CD14-positive monocyte (primary cell): ENCODE data around the gene SIPA1L3. TPM values are rescaled to one million over a fixed set of nuclear protein-coding genes. Genes with fewer than 3 reads are reported as not detected.
"Not testable (repeated sequence)": the region's sequence is repeated elsewhere in the genome, so short reads cannot be mapped to it uniquely, and the experiment has no call there.

Experiments used
- DNase-seq, 3 donors: peaks; one replicate each; pipeline ENCODE4 v3.0.0-alpha.2; 2011 to 2022
- H2AFZ ChIP-seq: 2 replicates; pipeline ENCODE4 v1.6.0; 2012; ENCODE audit warnings: mild to moderate bottlenecking, low read depth, low read length, inconsistent platforms; ENCODE audit not compliant: insufficient read depth, poor library complexity, severe bottlenecking
- H3K27ac ChIP-seq, 2 donors: 1 replicate in 1 of 2; 2 replicates in 1 of 2; pipeline ENCODE4 v1.5.1; 2012 to 2013; ENCODE audit warnings: low read length in 2 of 2, control low read depth in 1 of 2, inconsistent platforms in 1 of 2, low read depth in 1 of 2, mild to moderate bottlenecking in 1 of 2
- H3K27me3 ChIP-seq, 2 donors: one replicate each; pipeline versions ENCODE4 v1.6.0 to v1.6.1; 2011 to 2013; ENCODE audit warnings: low read length in 2 of 2; ENCODE audit not compliant: control insufficient read depth in 2 of 2, insufficient read depth in 2 of 2
- H3K36me3 ChIP-seq, 2 donors: replicated peaks in 1 of 2; 1 replicate in 1 of 2; 2 replicates in 1 of 2; pipeline versions ENCODE4 v1.5.1 to v1.6.1; 2012 to 2013; ENCODE audit warnings: low read length in 2 of 2, control low read depth in 1 of 2, inconsistent platforms in 1 of 2, mild to moderate bottlenecking in 1 of 2; ENCODE audit not compliant: insufficient read depth in 2 of 2, control insufficient read depth in 1 of 2
- H3K4me1 ChIP-seq, 2 donors: 1 replicate in 1 of 2; 2 replicates in 1 of 2; pipeline versions ENCODE4 v1.5.1 to v1.6.1; 2012 to 2013; ENCODE audit warnings: low read length in 2 of 2, control low read depth in 1 of 2, inconsistent platforms in 1 of 2, mild to moderate bottlenecking in 1 of 2, moderate library complexity in 1 of 2; ENCODE audit not compliant: insufficient read depth in 2 of 2, control insufficient read depth in 1 of 2
- H3K4me2 ChIP-seq: replicated peaks from 2 replicates; pipeline ENCODE3; 2012; ENCODE audit warnings: low read length, moderate library complexity, mild to moderate bottlenecking; ENCODE audit not compliant: poor library complexity, severe bottlenecking; ENCODE audit errors: extremely low read depth
- H3K4me3 ChIP-seq, 3 experiments: fragments of 200-600 bp in 1 of 3; sonication (generic) in 1 of 3; replicated peaks in 1 of 3; 1 replicate in 2 of 3; 2 replicates in 1 of 3; pipeline ENCODE4 v1.5.1; 2011 to 2013; ENCODE audit warnings: low read length in 3 of 3, mild to moderate bottlenecking in 3 of 3, control low read depth in 2 of 3, low read depth in 2 of 3, inconsistent platforms in 1 of 3, moderate library complexity in 1 of 3
- H3K79me2 ChIP-seq: 2 replicates; pipeline ENCODE4 v1.6.0; 2012; ENCODE audit warnings: mild to moderate bottlenecking, control low read depth, inconsistent platforms, low read length, moderate library complexity; ENCODE audit not compliant: insufficient read depth
- H3K9ac ChIP-seq: 2 replicates; pipeline ENCODE4 v1.6.0; 2017; ENCODE audit warnings: low read length, mild to moderate bottlenecking; ENCODE audit not compliant: insufficient read depth, poor library complexity, severe bottlenecking
- H3K9me3 ChIP-seq, 2 donors: replicated peaks in 1 of 2; 1 replicate in 1 of 2; 2 replicates in 1 of 2; pipeline versions ENCODE4 v1.5.1 to v1.6.1; 2012 to 2013; ENCODE audit warnings: low read length in 2 of 2, control low read depth in 1 of 2; ENCODE audit not compliant: control insufficient read depth in 1 of 2, insufficient read depth in 1 of 2
- H4K20me1 ChIP-seq: 2 replicates; pipeline ENCODE4 v1.6.0; 2012; ENCODE audit warnings: mild to moderate bottlenecking, low read length, control low read depth, moderate library complexity; ENCODE audit not compliant: insufficient read depth
- H3K27ac Mint-ChIP-seq, 7 donors: one replicate each; pipeline ENCODE4 v1.8.0; 2020; ENCODE audit warnings: mild to moderate bottlenecking in 7 of 7, mixed read lengths in 7 of 7, moderate library complexity in 6 of 7, inconsistent platforms in 2 of 7
- H3K27me3 Mint-ChIP-seq, 3 donors: one replicate each; pipeline ENCODE4 v1.8.0; 2021 to 2022; ENCODE audit warnings: low read depth in 3 of 3, mild to moderate bottlenecking in 3 of 3, mixed read lengths in 3 of 3, moderate library complexity in 3 of 3, inconsistent platforms in 1 of 3
- H3K36me3 Mint-ChIP-seq, 2 donors: one replicate each; pipeline ENCODE4 v1.8.0; 2020; ENCODE audit warnings: mixed read lengths in 2 of 2, inconsistent platforms in 1 of 2, mild to moderate bottlenecking in 1 of 2
- H3K4me1 Mint-ChIP-seq: one replicate; pipeline ENCODE4 v1.8.0; 2020; ENCODE audit warnings: mild to moderate bottlenecking, mixed read lengths
- H3K4me3 Mint-ChIP-seq, 2 donors: one replicate each; pipeline ENCODE4 v1.8.0; 2020; ENCODE audit warnings: mild to moderate bottlenecking in 2 of 2, mixed read lengths in 2 of 2, moderate library complexity in 1 of 2
- H3K9me3 Mint-ChIP-seq, 7 donors: one replicate each; pipeline ENCODE4 v1.8.0; 2020 to 2022; ENCODE audit warnings: mixed read lengths in 7 of 7, mild to moderate bottlenecking in 6 of 7, moderate library complexity in 6 of 7, inconsistent platforms in 2 of 7
- CTCF ChIP-seq: fragments of 200-600 bp; IDR thresholded peaks from one replicate; pipeline ENCODE4 v1.8.0; 2022; ENCODE audit warnings: antibody characterized with exemption, mild to moderate bottlenecking
- WGBS: methylation state at CpG from one replicate; pipeline ENCODE4 v1.1.5; 2013; ENCODE audit warnings: missing lambda C conversion rate; ENCODE audit not compliant: insufficient coverage; 5-methylcytosine and 5-hydroxymethylcytosine counted together
- intact Hi-C, 2 donors: fragments of 100-400 bp; cut with micrococcal nuclease; formaldehyde crosslinking; loops; one replicate each; pipeline versions ENCODE4 v1.15.0 to v1.15.1; 2023
- polyA plus RNA-seq, 3 donors: library from polyadenylated mRNA; depleted of rRNA in 1 of 3; unstranded in 2 of 3; stranded (reverse) in 1 of 3; fragments of 300-500 nt in 2 of 3; fragments of >200 nt in 1 of 3; fragmentation: Illumina TruSeq in 2 of 3; gene quantifications; 1 replicate in 2 of 3; 2 replicates in 1 of 3; pipeline ENCODE4 v1.2.3, GENCODE V29; 2012 to 2021

SIPA1L3 gene
- polyA plus RNA-seq, 3 donors, result 0.55 to 4.5 (median 0.99) TPM

GRCh38 chr19:37920591-37921450, 13.8 kb downstream of the SIPA1L3 start:
- peaks cover 27% of the 10 kb centered on the region for H4K20me1 ChIP-seq
- H3K27ac ChIP-seq, result no peak overlapping the region
- peaks cover 0 to 18% of the 10 kb centered on the region in 2 donors for H3K36me3 ChIP-seq
- no peak overlapping the region for H3K4me3 ChIP-seq
- no peak for TF ChIP-seq CTCF
- H3K9ac ChIP-seq, result no peak overlapping the region
- H3K4me3 Mint-ChIP-seq, result no peak overlapping the region
- no peaks in the 10 kb centered on the region for H3K9me3 ChIP-seq
- H3K9me3 Mint-ChIP-seq, result peaks cover 0 to 3% (median 0%) of the 10 kb centered on the region in 7 donors
- peaks cover 12% of the 10 kb centered on the region for H3K4me1 Mint-ChIP-seq
- DNase-seq, result no peak
- H3K79me2 ChIP-seq, result no peaks in the 10 kb centered on the region
- H2AFZ ChIP-seq, result no peak overlapping the region
- H3K4me2 ChIP-seq, result no peak overlapping the region
- H3K27ac Mint-ChIP-seq, result peak overlapping the region in 2 of 7 donors; percentile 63 to 75
- H3K4me1 ChIP-seq, result peaks cover 0 to 3% of the 10 kb centered on the region in 2 donors
- H3K27me3 ChIP-seq, result no peaks in the 10 kb centered on the region
- intact Hi-C loops, result no loop called here
- peaks cover 29 to 35% of the 10 kb centered on the region in 2 donors for H3K36me3 Mint-ChIP-seq
- 12% methylated on average over 21 of the region's 23 CpGs for whole genome bisulfite sequencing
- peaks cover 1 to 6% (median 1%) of the 10 kb centered on the region in 3 donors for H3K27me3 Mint-ChIP-seq

- H3K4me3 Mint-ChIP-seq, H3K9me3 Mint-ChIP-seq, intact Hi-C loops, H3K27ac Mint-ChIP-seq, H3K27ac ChIP-seq, H3K27me3 Mint-ChIP-seq, DNase-seq, H3K27me3 ChIP-seq, H3K9ac ChIP-seq, H3K9me3 ChIP-seq, H2AFZ ChIP-seq, H3K4me2 ChIP-seq, H3K4me3 ChIP-seq, H3K79me2 ChIP-seq: not testable (repeated sequence)
- Mint-ChIP-seq H3K36me3 (peaks cover 19 to 31% of the 10 kb centered on the region in 2 donors), H3K4me1 (peaks cover 39% of the 10 kb centered on the region)
- H3K36me3 ChIP-seq, result peaks cover 0 to 13% of the 10 kb centered on the region in 2 donors
- WGBS, result no CpG with 5 or more reads among the region's 8 CpGs
- peaks cover 16 to 28% of the 10 kb centered on the region in 2 donors for H3K4me1 ChIP-seq
- H4K20me1 ChIP-seq, result peaks cover 37% of the 10 kb centered on the region
These were observed 17.6 kb downstream of the SIPA1L3 start for GRCh38 chr19:37924573-37924972.
